Gastroesophageal sphincter (tissue), 3 donors: ENCODE measurements around the gene MINDY2.

Experiments
- POLR2A ChIP-seq, 2 donors: fragments of 450-650 bp; IDR thresholded peaks; one replicate each; pipeline ENCODE4 v1.6.1; 2017; ENCODE audit warnings: antibody characterized with exemption in 2 of 2, mild to moderate bottlenecking in 2 of 2, moderate library complexity in 1 of 2
- TF ChIP-seq, protein P1 (sequence below), 4 experiments: fragments of 200-600 bp in 2 of 4; fragments of 450-650 bp in 2 of 4; sonication (generic) in 1 of 4; IDR thresholded peaks; one replicate each; pipeline ENCODE4 v1.5.1; 2017 to 2019; ENCODE audit warnings: antibody characterized with exemption in 4 of 4, mild to moderate bottlenecking in 2 of 4, moderate library complexity in 2 of 4

DNA sequence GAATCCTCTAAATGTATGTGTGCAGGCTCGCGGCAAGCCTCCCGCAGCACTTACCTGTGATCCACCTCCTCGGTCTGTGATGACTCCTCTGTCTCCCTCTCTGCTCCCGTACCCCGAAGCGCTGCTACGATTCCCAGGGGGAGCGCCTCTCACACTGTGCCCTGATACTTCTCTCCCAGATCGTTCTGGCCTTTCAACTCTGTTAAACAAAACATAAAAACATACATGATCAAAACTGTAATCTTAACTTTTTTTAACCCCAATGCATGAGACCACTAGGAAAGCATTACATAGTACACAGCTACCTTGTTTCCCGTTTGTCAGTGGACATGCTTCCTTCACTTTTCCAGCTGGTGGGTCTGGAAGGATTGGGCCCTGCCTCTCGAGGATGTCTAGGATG is 115.8 kb downstream of the MINDY2 start:
- TF ChIP-seq, protein P1, sequence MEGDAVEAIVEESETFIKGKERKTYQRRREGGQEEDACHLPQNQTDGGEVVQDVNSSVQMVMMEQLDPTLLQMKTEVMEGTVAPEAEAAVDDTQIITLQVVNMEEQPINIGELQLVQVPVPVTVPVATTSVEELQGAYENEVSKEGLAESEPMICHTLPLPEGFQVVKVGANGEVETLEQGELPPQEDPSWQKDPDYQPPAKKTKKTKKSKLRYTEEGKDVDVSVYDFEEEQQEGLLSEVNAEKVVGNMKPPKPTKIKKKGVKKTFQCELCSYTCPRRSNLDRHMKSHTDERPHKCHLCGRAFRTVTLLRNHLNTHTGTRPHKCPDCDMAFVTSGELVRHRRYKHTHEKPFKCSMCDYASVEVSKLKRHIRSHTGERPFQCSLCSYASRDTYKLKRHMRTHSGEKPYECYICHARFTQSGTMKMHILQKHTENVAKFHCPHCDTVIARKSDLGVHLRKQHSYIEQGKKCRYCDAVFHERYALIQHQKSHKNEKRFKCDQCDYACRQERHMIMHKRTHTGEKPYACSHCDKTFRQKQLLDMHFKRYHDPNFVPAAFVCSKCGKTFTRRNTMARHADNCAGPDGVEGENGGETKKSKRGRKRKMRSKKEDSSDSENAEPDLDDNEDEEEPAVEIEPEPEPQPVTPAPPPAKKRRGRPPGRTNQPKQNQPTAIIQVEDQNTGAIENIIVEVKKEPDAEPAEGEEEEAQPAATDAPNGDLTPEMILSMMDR (IDR thresholded peaks at IDR 0.05), result no peak
- no peak for TF ChIP-seq POLR2A (IDR thresholded peaks at IDR 0.05)
